Liver (tissue), 9 donors: Measurements from ENCODE around the gene TMEM101. TPM values are rescaled to one million over a fixed set of nuclear protein-coding genes. Genes with fewer than 3 reads are reported as not detected.
A peak's percentile ranks its signal among the peaks of the same experiment; 100 is the strongest.

Experiments used
- DNase-seq: peaks from one replicate; pipeline ENCODE4 v3.0.0-alpha.2; 2017; ENCODE audit warnings: low spot score
- H3K27ac ChIP-seq, 2 donors: one replicate each; pipeline ENCODE4 v1.7.0; 2013; ENCODE audit warnings: inconsistent platforms in 2 of 2, low read length in 2 of 2, control low read depth in 1 of 2, low read depth in 1 of 2, mild to moderate bottlenecking in 1 of 2
- H3K27me3 ChIP-seq, 4 donors: one replicate each; pipeline versions ENCODE4 v1.6.1 to v1.7.0; 2013; ENCODE audit warnings: low read length in 3 of 4, inconsistent platforms in 1 of 4, mild to moderate bottlenecking in 1 of 4, moderate library complexity in 1 of 4; ENCODE audit not compliant: control insufficient read depth in 4 of 4, insufficient read depth in 4 of 4
- H3K36me3 ChIP-seq, 4 donors: one replicate each; pipeline versions ENCODE4 v1.6.1 to v1.7.0; 2013; ENCODE audit warnings: low read length in 3 of 4, mild to moderate bottlenecking in 3 of 4, low read depth in 1 of 4, moderate library complexity in 1 of 4; ENCODE audit not compliant: control insufficient read depth in 4 of 4, insufficient read depth in 3 of 4
- H3K4me1 ChIP-seq, 4 donors: one replicate each; pipeline versions ENCODE4 v1.6.1 to v1.7.0; 2013; ENCODE audit warnings: low read length in 3 of 4, mild to moderate bottlenecking in 3 of 4, moderate library complexity in 1 of 4; ENCODE audit not compliant: control insufficient read depth in 4 of 4, insufficient read depth in 4 of 4
- H3K4me3 ChIP-seq, 3 donors: one replicate each; pipeline versions ENCODE4 v1.6.1 to v1.7.0; 2013; ENCODE audit warnings: low read length in 3 of 3, control low read depth in 1 of 3, low read depth in 1 of 3, mild to moderate bottlenecking in 1 of 3
- H3K9ac ChIP-seq, 2 donors: one replicate each; pipeline ENCODE4 v1.7.0; 2013; ENCODE audit warnings: low read length in 2 of 2, mild to moderate bottlenecking in 2 of 2, moderate library complexity in 2 of 2, control low read depth in 1 of 2, low read depth in 1 of 2
- H3K9me3 ChIP-seq, 4 donors: one replicate each; pipeline versions ENCODE4 v1.6.1 to v1.7.0; 2013; ENCODE audit warnings: low read length in 3 of 4; ENCODE audit not compliant: control insufficient read depth in 4 of 4
- FOXA2 ChIP-seq: IDR thresholded peaks from 2 replicates; pipeline ENCODE4 v1.6.1; 2016; ENCODE audit warnings: antibody characterized with exemption
- HNF4A ChIP-seq, 2 donors: conservative IDR thresholded peaks; 2 replicates each; pipeline ENCODE4 v1.6.1; 2016; ENCODE audit warnings: antibody characterized with exemption in 2 of 2, mild to moderate bottlenecking in 2 of 2
- HNF4G ChIP-seq: IDR thresholded peaks from 2 replicates; pipeline ENCODE4 v1.6.1; 2016; ENCODE audit warnings: antibody characterized with exemption
- NR2F2 ChIP-seq: IDR thresholded peaks from 2 replicates; pipeline ENCODE4 v1.6.1; 2016; ENCODE audit warnings: antibody characterized with exemption
- RAD21 ChIP-seq, 2 donors: IDR thresholded peaks; 2 replicates each; pipeline ENCODE4 v1.6.1; 2016; ENCODE audit warnings: antibody characterized with exemption in 2 of 2, mild to moderate bottlenecking in 2 of 2
- SP1 ChIP-seq: IDR thresholded peaks from 2 replicates; pipeline ENCODE4 v1.6.1; 2018; ENCODE audit warnings: antibody characterized with exemption, mild to moderate bottlenecking
- TAF1 ChIP-seq: conservative IDR thresholded peaks from 2 replicates; pipeline ENCODE4 v1.6.1; 2016; ENCODE audit warnings: antibody characterized with exemption, mild to moderate bottlenecking
- WGBS: extraction: QIAGEN DNeasy Blood & Tissue Kit; methylation state at CpG from one replicate; pipeline ENCODE4 v1.1.7; 2013; 5-methylcytosine and 5-hydroxymethylcytosine counted together
- polyA plus RNA-seq, 2 donors: library from polyadenylated mRNA; stranded (reverse) in 1 of 2; unstranded in 1 of 2; fragments of 200-250 nt in 1 of 2; fragments of >200 nt in 1 of 2; fragmentation: Nextera tagmentation in 1 of 2; extraction: Ambion mirVana in 1 of 2; gene quantifications; one replicate each; pipeline versions ENCODE4 v1.2.1 to v1.2.3, GENCODE V29; 2013 to 2015
- total RNA-seq, 2 donors: library from RNA; depleted of rRNA; stranded (reverse); fragments of >200 nt; gene quantifications; one replicate each; pipeline ENCODE4 v1.2.3, GENCODE V29; 2014
- TF ChIP-seq, protein P1 (sequence below): fragments of 150-350 bp; IDR thresholded peaks from 2 replicates; pipeline ENCODE4 v1.5.1; 2017; ENCODE audit warnings: improper control_type of control experiment, low read depth, low read length; ENCODE audit not compliant: missing input control
- TF ChIP-seq, protein P2 (sequence below): IDR thresholded peaks from 2 replicates; pipeline ENCODE4 v1.6.1; 2016; ENCODE audit warnings: antibody characterized with exemption, mild to moderate bottlenecking
- donor health status: healthy.
- donor health status: healthy.
- donor health status: healthy.
- donor health status: healthy.
- donor health status: healthy.

Gene TMEM101
- total and polyA plus RNA-seq, 4 donors, result 12.0 to 25.7 (median 21.4) TPM

DNA sequence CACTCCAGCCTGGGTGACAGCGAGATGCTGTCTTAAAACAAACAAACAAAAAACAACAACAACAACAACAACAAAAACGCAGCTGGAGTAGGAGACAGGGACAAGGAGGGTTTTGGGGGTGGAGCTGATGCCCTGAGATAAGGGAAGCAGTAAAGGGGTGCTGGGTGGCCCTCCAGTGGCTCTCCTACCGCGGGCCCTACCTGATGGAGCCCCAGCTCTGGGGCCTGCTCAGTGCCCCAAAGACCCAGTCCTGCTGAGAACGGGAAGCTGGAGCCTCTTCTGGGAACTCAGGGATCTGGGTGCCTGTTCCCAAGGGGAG lies 31.6 kb downstream of the TMEM101 start:
- Histone ChIP-seq H3K4me3 (peak overlapping the region in 1 of 3 donors; percentile 61), H3K9ac (no peak overlapping the region), H3K27me3 (no peaks in the 10 kb centered on the region), H3K9me3 (no peaks in the 10 kb centered on the region), H3K36me3 (no peaks in the 10 kb centered on the region), H3K27ac (no peak overlapping the region), H3K4me1 (peaks cover 0 to 10% (median 7%) of the 10 kb centered on the region in 4 donors)
- 47% methylated on average over 5 of the region's 5 CpGs for WGBS
- no peak for DNase-seq
- TF ChIP-seq, protein P1, sequence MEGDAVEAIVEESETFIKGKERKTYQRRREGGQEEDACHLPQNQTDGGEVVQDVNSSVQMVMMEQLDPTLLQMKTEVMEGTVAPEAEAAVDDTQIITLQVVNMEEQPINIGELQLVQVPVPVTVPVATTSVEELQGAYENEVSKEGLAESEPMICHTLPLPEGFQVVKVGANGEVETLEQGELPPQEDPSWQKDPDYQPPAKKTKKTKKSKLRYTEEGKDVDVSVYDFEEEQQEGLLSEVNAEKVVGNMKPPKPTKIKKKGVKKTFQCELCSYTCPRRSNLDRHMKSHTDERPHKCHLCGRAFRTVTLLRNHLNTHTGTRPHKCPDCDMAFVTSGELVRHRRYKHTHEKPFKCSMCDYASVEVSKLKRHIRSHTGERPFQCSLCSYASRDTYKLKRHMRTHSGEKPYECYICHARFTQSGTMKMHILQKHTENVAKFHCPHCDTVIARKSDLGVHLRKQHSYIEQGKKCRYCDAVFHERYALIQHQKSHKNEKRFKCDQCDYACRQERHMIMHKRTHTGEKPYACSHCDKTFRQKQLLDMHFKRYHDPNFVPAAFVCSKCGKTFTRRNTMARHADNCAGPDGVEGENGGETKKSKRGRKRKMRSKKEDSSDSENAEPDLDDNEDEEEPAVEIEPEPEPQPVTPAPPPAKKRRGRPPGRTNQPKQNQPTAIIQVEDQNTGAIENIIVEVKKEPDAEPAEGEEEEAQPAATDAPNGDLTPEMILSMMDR, result peak; percentile 6
- TF ChIP-seq FOXA2, result no peak

DNA sequence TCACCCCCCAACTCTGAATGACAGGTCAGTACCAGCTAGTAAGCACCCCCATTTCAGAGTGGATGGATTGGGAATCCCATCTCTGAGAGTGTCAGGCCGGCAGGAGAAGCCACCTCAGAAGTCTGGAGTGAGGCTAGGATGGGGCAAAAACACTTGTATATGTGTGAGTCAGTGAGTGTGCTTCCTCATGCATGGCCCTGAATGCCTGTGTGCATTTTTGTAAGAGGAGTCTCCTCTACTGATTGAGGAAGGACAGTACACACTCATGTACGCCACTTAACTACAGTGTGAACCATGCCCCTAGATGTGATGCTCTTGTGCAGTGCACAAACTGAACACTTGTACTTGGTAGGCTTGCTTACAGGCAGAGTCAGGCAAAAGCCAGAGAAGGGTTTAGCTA lies 32.6 kb downstream of the TMEM101 start:
- H3K27ac ChIP-seq, result no peak overlapping the region
- TF ChIP-seq TAF1, result no peak
- no peaks in the 10 kb centered on the region for H3K27me3 ChIP-seq
- H3K9me3 ChIP-seq, result no peaks in the 10 kb centered on the region
- WGBS, result 89% methylated on average over 2 of the region's 2 CpGs
- H3K36me3 ChIP-seq, result no peaks in the 10 kb centered on the region
- DNase-seq, result no peak
- peaks cover 0 to 10% (median 7%) of the 10 kb centered on the region in 4 donors for H3K4me1 ChIP-seq
- no peak overlapping the region for H3K9ac ChIP-seq
- no peak overlapping the region for H3K4me3 ChIP-seq

DNA sequence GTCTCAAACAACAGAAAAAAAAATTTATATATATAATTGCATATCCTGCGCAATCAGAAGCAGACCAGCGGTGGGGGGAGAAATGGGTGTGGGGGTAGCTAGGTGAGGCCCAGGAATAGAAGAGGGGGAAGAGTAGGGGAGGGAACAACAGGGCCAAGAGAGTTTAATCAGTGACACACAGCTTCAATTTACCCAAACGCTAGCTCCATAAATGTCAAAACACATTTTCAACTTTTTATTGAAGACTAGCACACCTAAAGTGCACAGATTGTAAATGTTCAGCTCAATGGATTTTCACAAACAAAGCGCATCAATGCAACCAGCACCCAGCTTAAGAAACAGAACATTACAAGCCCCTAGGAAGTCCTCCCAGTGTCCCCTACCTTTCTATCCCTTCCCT lies 35.1 kb downstream of the TMEM101 start:
- no peak for DNase-seq
- H3K27me3 ChIP-seq, result no peaks in the 10 kb centered on the region
- TF ChIP-seq HNF4A (conservative IDR thresholded peaks at IDR 0.05) (no peak), HNF4G (no peak), NR2F2 (no peak), RAD21 (IDR thresholded peaks at IDR 0.05) (no peak), FOXA2 (no peak), SP1 (no peak)
- TF ChIP-seq, protein P1, result no peak
- TF ChIP-seq, protein P2, sequence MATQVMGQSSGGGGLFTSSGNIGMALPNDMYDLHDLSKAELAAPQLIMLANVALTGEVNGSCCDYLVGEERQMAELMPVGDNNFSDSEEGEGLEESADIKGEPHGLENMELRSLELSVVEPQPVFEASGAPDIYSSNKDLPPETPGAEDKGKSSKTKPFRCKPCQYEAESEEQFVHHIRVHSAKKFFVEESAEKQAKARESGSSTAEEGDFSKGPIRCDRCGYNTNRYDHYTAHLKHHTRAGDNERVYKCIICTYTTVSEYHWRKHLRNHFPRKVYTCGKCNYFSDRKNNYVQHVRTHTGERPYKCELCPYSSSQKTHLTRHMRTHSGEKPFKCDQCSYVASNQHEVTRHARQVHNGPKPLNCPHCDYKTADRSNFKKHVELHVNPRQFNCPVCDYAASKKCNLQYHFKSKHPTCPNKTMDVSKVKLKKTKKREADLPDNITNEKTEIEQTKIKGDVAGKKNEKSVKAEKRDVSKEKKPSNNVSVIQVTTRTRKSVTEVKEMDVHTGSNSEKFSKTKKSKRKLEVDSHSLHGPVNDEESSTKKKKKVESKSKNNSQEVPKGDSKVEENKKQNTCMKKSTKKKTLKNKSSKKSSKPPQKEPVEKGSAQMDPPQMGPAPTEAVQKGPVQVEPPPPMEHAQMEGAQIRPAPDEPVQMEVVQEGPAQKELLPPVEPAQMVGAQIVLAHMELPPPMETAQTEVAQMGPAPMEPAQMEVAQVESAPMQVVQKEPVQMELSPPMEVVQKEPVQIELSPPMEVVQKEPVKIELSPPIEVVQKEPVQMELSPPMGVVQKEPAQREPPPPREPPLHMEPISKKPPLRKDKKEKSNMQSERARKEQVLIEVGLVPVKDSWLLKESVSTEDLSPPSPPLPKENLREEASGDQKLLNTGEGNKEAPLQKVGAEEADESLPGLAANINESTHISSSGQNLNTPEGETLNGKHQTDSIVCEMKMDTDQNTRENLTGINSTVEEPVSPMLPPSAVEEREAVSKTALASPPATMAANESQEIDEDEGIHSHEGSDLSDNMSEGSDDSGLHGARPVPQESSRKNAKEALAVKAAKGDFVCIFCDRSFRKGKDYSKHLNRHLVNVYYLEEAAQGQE, result no peak
- H3K9me3 ChIP-seq, result no peaks in the 10 kb centered on the region
- no peaks in the 10 kb centered on the region for H3K36me3 ChIP-seq
- peaks cover 0 to 10% (median 7%) of the 10 kb centered on the region in 4 donors for H3K4me1 ChIP-seq
- no peak overlapping the region for H3K4me3 ChIP-seq
- H3K9ac ChIP-seq, result no peak overlapping the region
- 88% methylated on average over 4 of the region's 4 CpGs for WGBS
- no peak overlapping the region for H3K27ac ChIP-seq
